ENCODE data around the gene CAMK2A. TPM values are rescaled to one million over a fixed set of nuclear protein-coding genes. Genes with fewer than 3 reads are reported as not detected.

The CAMK2A gene
- total and polyA plus RNA-seq, 2 experiments from 2014 or later: 0.18 TPM; not detected in 1

GRCh38 chr5:150217038-150217437 lies 72.5 kb downstream of the CAMK2A start:
- no peak for DNase-seq (ENCODE audit: low spot score)
- no peaks in the 10 kb centered on the region for H4K20me1 ChIP-seq (replicated peaks; ENCODE audit: insufficient read depth)
- H3K36me3 ChIP-seq (ENCODE audit: insufficient read depth): no peaks in the 10 kb centered on the region
- no peak overlapping the region for H3K27ac Mint-ChIP-seq
- peaks cover 22% of the 10 kb centered on the region for H3K27me3 Mint-ChIP-seq (ENCODE audit: insufficient read depth, low read depth, poor library complexity)
- no peak overlapping the region for H3K4me3 Mint-ChIP-seq
- no peak overlapping the region for H3K4me3 ChIP-seq
- H3K27me3 ChIP-seq (ENCODE audit: insufficient read depth): no peaks in the 10 kb centered on the region
- H3K9me2 ChIP-seq (ENCODE audit: insufficient read depth): no peaks in the 10 kb centered on the region
- no peaks in the 10 kb centered on the region for H3K79me2 ChIP-seq (replicated peaks; ENCODE audit: insufficient read depth)
- no peak overlapping the region for H2AFZ ChIP-seq
- H3K4me1 Mint-ChIP-seq: peaks cover 16% of the 10 kb centered on the region
- no peaks in the 10 kb centered on the region for H3K36me3 Mint-ChIP-seq (ENCODE audit: low read depth)
- peaks cover 3% of the 10 kb centered on the region for H3K4me1 ChIP-seq (ENCODE audit: insufficient read depth)
- ATAC-seq: no peak
- no peak for TF ChIP-seq CTCF (conservative IDR thresholded peaks at IDR 0.05; ENCODE audit: low read depth in 2 of 2)
- no peak for TF ChIP-seq EZH2 (IDR thresholded peaks at IDR 0.05; ENCODE audit: low read depth, unreplicated experiment)
- no peak for TF ChIP-seq NANOG (IDR thresholded peaks at IDR 0.05; ENCODE audit: borderline replicate concordance)
- no peak for TF ChIP-seq CREB1 (CRISPR knock-in tag; IDR thresholded peaks at IDR 0.05; ENCODE audit: low read depth)
- no peak for TF ChIP-seq STAT1 (IDR thresholded peaks at IDR 0.05; ENCODE audit: unreplicated experiment)
- no peak for TF ChIP-seq ZNF331 (CRISPR knock-in tag; IDR thresholded peaks at IDR 0.05; ENCODE audit: low read depth)
- TF ChIP-seq ZNF462 (CRISPR knock-in tag; IDR thresholded peaks at IDR 0.05): no peak
- TF ChIP-seq POLR2AphosphoS5 (IDR thresholded peaks at IDR 0.05; ENCODE audit: low read depth): no peak
- no peak for TF ChIP-seq REST (IDR thresholded peaks at IDR 0.05; ENCODE audit: unreplicated experiment)
- TF ChIP-seq EZH2phosphoT487 (IDR thresholded peaks at IDR 0.05; ENCODE audit: unreplicated experiment): no peak
- TF ChIP-seq JUNB (IDR thresholded peaks at IDR 0.05; ENCODE audit: unreplicated experiment): no peak
- H3K4me2 ChIP-seq: no peak overlapping the region
- H3K27ac ChIP-seq (ENCODE audit: low read depth): no peak overlapping the region
- no peaks in the 10 kb centered on the region; the same call in 2 of the 3 replicates for H3K9me3 Mint-ChIP-seq
- H3F3A ChIP-seq (replicated peaks; ENCODE audit: low read depth): 0 out of 2 replicates have a peak, but pooled peaks cover 3% of the 10 kb centered on the region
